AG09319 (cell line): ENCODE measurements around the gene PARD3B.

Experiments used
- DNase-seq: peaks from one replicate; pipeline ENCODE4 v3.0.0-alpha.2; 2010; ENCODE audit warnings: low read depth; ENCODE audit errors: extremely low read depth
- CTCF ChIP-seq: IDR thresholded peaks from 2 replicates; pipeline ENCODE4 v1.5.1; 2011; ENCODE audit warnings: low read depth, mild to moderate bottlenecking, inconsistent platforms, low read length, moderate library complexity

Gene PARD3B

GRCh38 chr2:204529795-204530463 lies 15.3 kb upstream of the PARD3B start:
- no peak for TF ChIP-seq CTCF
- DNase-seq: no peak

- no peak for DNase-seq
- no peak for TF ChIP-seq CTCF
Observed at GRCh38 chr2:204530464-204530805, 14.8 kb upstream of the PARD3B start.

- DNase-seq: no peak
- no peak for TF ChIP-seq CTCF
Observed at GRCh38 chr2:204533629-204534370, 11.5 kb upstream of the PARD3B start.

- no peak for DNase-seq
- TF ChIP-seq CTCF: no peak
Observed at GRCh38 chr2:204535356-204535755, 9.9 kb upstream of the PARD3B start.

- no peak for DNase-seq
- no peak for TF ChIP-seq CTCF
Observed at GRCh38 chr2:204535764-204536163, 9.5 kb upstream of the PARD3B start.

GRCh38 chr2:204538182-204539018 lies 6.9 kb upstream of the PARD3B start:
- TF ChIP-seq CTCF: no peak
- no peak for DNase-seq

- no peak for TF ChIP-seq CTCF
- no peak for DNase-seq
Observed at GRCh38 chr2:204539019-204539385, 6.3 kb upstream of the PARD3B start.
